Stimulated activated CD4-positive, alpha-beta T cell treated with anti-CD3 and anti-CD28 coated beads, Interleukin-15, amount 100 ng/mL, for 48 hours (primary cell): Measurements from ENCODE around the gene MS4A18.

Source experiments
- DNase-seq, 2 donors: peaks; one replicate each; pipeline ENCODE4 v3.0.0-alpha.2; 2020; ENCODE audit warnings: low read depth in 2 of 2

MS4A18 gene

DNA sequence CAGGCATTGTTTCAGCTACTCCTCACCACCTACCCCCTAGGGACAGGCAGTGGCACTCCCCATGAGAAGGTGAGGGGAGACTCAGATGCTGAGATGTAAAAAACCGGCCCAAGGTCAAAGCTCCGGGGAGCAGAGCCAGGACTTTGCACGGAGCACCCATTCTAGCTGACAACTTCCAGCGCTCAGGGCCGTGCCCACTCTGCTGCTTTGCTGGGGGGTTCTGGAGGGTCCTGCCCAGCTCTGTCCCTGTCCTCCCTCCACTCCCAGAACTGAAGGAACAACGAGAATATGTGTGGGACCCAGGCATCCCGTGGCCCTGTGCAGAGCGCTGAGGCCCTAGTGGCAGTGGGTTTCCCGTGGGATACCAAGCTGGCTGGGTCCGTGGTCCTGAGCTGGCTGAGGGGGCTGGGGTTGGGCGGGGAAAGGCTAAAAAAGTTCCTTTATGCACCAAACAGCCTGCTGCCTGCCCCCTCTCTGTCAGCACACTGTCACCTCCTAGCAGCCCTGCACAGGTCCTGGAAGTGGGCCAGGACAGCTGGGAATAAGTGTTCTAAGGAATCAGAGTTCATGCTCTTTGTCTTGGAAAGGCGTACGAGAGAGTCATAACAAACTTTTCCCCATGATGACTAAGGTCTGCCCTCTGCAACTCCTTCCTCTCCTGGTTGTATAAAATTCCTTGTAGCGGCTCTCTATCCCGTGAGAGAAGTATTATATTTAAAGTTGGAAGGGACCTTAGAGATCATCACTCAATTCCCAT, 62.5 kb downstream of the MS4A18 start:
- DNase-seq, result no peak

DNA sequence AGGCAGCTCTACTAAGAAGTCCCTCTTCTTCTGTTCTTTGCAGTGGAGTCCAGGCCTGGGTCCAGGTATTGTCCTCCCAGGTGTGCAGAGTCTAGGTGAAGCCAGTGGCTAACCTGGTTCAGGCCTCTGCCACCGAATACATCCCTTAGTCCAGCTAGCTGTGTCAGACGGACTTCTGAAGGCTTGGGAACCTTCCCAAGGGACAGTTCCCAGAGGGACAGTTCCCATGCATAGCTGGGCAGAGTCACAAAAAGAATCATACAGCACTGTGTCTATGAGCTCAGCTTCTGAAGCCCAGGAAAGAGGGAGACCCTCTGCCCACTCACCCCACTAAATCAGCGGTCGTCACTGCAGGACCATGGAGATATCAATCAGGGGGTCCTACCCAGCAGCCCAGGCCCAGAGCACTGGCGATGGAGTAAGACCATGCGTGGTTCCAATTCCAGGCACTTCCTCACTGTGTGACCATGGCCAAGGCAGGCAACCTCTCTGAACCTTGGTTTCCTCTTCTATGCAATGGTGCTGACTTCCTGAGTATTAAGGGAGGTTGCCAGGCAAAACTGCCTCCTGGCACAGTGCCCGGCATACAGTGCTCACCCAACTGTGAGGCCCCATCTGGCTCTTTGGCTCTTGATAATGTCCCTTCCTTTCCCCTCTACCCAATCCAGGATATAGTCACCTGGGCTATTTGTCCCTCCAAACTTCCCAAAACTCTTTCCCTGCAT, 64.0 kb downstream of the MS4A18 start:
- no peak for DNase-seq

GRCh38 chr11:60790726-60791125, 66.2 kb downstream of the MS4A18 start:
- DNase-seq, result no peak

- no peak for DNase-seq
Observed at GRCh38 chr11:60791153-60791933, 66.8 kb downstream of the MS4A18 start.

- DNase-seq, result no peak
Observed at GRCh38 chr11:60792521-60792920, 68.0 kb downstream of the MS4A18 start.
